HepG2 (cell line): ENCODE measurements around the gene C1QTNF5. TPM values are rescaled to one million over a fixed set of nuclear protein-coding genes. Genes with fewer than 3 reads are reported as not detected.

Experiments used
- AGO2 ChIP-seq: fragments of 200-400 bp; formaldehyde crosslinking; optimal IDR thresholded peaks from 2 replicates; pipeline ENCODE3; 2017; ENCODE audit warnings: mild to moderate bottlenecking, low read depth, low read length, moderate library complexity
- ERF ChIP-seq: IDR thresholded peaks from 2 replicates; pipeline ENCODE4 v1.6.1; 2018; ENCODE audit warnings: missing biosample characterization, missing genetic modification reagents
- KMT2A ChIP-seq: sonication (generic); formaldehyde crosslinking; IDR thresholded peaks from 2 replicates; pipeline ENCODE4 v1.4.0; 2020; ENCODE audit warnings: missing genetic modification reagents
- PPARG ChIP-seq: conservative IDR thresholded peaks from 2 replicates; pipeline ENCODE4 v1.6.1; 2016; ENCODE audit warnings: missing biosample characterization, missing genetic modification reagents
- RFX3 ChIP-seq: IDR thresholded peaks from 2 replicates; pipeline ENCODE4 v1.6.1; 2016; ENCODE audit warnings: missing biosample characterization, missing genetic modification reagents
- TEAD3 ChIP-seq: optimal IDR thresholded peaks from 2 replicates; pipeline ENCODE3; 2016; ENCODE audit warnings: borderline replicate concordance
- XRCC5 ChIP-seq: fragments of 200-400 bp; formaldehyde crosslinking; optimal IDR thresholded peaks from 2 replicates; pipeline ENCODE3; 2017; ENCODE audit warnings: mild to moderate bottlenecking, low read length
- ZFP36L1 ChIP-seq: sonication (generic); formaldehyde crosslinking; IDR thresholded peaks from 2 replicates; pipeline ENCODE4 v1.8.0; 2022; ENCODE audit warnings: mild to moderate bottlenecking, missing genetic modification reagents, moderate library complexity
- ZNF256 ChIP-seq: sonication (generic); formaldehyde crosslinking; conservative IDR thresholded peaks from 2 replicates; pipeline ENCODE4 v1.4.0; 2020; ENCODE audit warnings: missing genetic modification reagents
- ZNF530 ChIP-seq: sonication (generic); formaldehyde crosslinking; IDR thresholded peaks from 2 replicates; pipeline ENCODE4 v1.5.0; 2020; ENCODE audit warnings: low read depth, mild to moderate bottlenecking, missing genetic modification reagents
- polyA plus RNA-seq, 8 experiments: library from polyadenylated mRNA; depleted of rRNA in 3 of 8; stranded (reverse) in 7 of 8; unstranded in 1 of 8; fragments of >200 nt; fragmentation: Illumina TruSeq in 4 of 8; extraction: Trizol in 4 of 8; gene quantifications; 2 replicates each; pipeline versions ENCODE4 v1.2.1 to v1.2.3, GENCODE V29; 2011 to 2016; ENCODE audit warnings: low read depth in 4 of 8, missing spikeins in 1 of 8, mixed read lengths in 1 of 8; ENCODE audit not compliant: insufficient read depth in 1 of 8
- total RNA-seq, 5 experiments: library from RNA; depleted of rRNA; stranded (reverse); fragments of >200 nt; fragmentation: Illumina TruSeq; extraction: Trizol; gene quantifications; 2 replicates each; pipeline ENCODE4 v1.2.3, GENCODE V29; 2016; ENCODE audit warnings: low read depth in 1 of 5
- TF ChIP-seq, protein P1 (sequence below): sonication (generic); formaldehyde crosslinking; IDR thresholded peaks from 2 replicates; pipeline ENCODE4 v1.4.0; 2020; ENCODE audit warnings: missing genetic modification reagents, borderline replicate concordance
- TF ChIP-seq, protein P2 (sequence below): sonication (generic); formaldehyde crosslinking; IDR thresholded peaks from 2 replicates; pipeline ENCODE4 v1.4.0; 2020; ENCODE audit warnings: missing genetic modification reagents, borderline replicate concordance
- TF ChIP-seq, protein P3 (sequence below): sonication (generic); formaldehyde crosslinking; IDR thresholded peaks from 2 replicates; pipeline ENCODE4 v1.4.0; 2020; ENCODE audit warnings: missing genetic modification reagents, borderline replicate concordance
- TF ChIP-seq, protein P4 (sequence below): sonication (generic); formaldehyde crosslinking; IDR thresholded peaks from 2 replicates; pipeline ENCODE4 v1.5.0; 2020; ENCODE audit warnings: mild to moderate bottlenecking, missing genetic modification reagents
- TF ChIP-seq, protein P5 (sequence below): sonication (generic); formaldehyde crosslinking; IDR thresholded peaks from 2 replicates; pipeline ENCODE4 v1.8.0; 2022; ENCODE audit warnings: mild to moderate bottlenecking, missing genetic modification reagents, moderate library complexity

The C1QTNF5 gene
- total and polyA plus RNA-seq, 2 of the 13 experiments (the other 11 are each of a cell fraction or from before 2014, with no cell fraction given): 0.86 to 1.2 TPM

DNA sequence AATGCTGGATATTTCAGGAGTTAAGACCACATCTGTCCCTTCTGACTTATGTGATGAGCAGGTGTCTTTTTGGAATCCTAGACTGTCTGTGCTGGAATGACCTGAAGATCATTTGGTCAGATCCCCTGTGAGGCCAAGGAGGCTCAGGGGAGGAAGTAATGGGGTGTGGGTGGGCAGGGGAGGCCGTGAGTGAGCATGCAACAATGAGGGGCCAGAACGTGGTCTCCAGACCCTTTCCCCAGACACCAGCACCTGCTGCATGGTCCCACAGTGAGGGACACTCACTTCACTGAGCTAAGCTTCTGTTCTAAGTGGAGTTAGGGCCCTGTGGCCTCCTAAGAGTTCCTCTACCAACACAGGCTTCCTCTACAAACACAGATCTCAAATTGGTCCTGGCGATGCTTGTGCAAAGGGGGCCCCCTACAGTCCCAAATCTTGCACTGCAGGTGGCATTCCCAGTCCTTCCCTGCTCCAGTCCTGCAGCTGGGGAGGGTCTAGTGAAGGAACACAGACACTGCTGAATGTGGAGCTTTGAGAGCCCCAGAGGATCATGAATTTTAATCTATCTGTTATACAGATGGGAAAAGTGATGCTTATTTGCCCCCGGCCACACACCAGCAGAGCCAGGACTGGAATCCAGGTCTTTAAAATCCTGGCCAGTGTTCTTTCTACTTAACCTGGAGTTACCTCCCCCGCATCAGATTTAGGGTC lies 33.4 kb upstream of the C1QTNF5 start (continued):
- TF ChIP-seq, protein P1, sequence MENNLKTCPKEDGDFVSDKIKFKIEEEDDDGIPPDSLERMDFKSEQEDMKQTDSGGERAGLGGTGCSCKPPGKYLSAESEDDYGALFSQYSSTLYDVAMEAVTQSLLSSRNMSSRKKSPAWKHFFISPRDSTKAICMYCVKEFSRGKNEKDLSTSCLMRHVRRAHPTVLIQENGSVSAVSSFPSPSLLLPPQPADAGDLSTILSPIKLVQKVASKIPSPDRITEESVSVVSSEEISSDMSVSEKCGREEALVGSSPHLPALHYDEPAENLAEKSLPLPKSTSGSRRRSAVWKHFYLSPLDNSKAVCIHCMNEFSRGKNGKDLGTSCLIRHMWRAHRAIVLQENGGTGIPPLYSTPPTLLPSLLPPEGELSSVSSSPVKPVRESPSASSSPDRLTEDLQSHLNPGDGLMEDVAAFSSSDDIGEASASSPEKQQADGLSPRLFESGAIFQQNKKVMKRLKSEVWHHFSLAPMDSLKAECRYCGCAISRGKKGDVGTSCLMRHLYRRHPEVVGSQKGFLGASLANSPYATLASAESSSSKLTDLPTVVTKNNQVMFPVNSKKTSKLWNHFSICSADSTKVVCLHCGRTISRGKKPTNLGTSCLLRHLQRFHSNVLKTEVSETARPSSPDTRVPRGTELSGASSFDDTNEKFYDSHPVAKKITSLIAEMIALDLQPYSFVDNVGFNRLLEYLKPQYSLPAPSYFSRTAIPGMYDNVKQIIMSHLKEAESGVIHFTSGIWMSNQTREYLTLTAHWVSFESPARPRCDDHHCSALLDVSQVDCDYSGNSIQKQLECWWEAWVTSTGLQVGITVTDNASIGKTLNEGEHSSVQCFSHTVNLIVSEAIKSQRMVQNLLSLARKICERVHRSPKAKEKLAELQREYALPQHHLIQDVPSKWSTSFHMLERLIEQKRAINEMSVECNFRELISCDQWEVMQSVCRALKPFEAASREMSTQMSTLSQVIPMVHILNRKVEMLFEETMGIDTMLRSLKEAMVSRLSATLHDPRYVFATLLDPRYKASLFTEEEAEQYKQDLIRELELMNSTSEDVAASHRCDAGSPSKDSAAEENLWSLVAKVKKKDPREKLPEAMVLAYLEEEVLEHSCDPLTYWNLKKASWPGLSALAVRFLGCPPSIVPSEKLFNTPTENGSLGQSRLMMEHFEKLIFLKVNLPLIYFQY (CRISPR knock-in tag): 0 out of 2 replicates have a peak, but pooled peaks have one; percentile 41
- TF ChIP-seq XRCC5: peak; percentile 77
- TF ChIP-seq KMT2A: 0 out of 2 replicates have a peak, but pooled peaks have one; percentile 43
- TF ChIP-seq, protein P2, sequence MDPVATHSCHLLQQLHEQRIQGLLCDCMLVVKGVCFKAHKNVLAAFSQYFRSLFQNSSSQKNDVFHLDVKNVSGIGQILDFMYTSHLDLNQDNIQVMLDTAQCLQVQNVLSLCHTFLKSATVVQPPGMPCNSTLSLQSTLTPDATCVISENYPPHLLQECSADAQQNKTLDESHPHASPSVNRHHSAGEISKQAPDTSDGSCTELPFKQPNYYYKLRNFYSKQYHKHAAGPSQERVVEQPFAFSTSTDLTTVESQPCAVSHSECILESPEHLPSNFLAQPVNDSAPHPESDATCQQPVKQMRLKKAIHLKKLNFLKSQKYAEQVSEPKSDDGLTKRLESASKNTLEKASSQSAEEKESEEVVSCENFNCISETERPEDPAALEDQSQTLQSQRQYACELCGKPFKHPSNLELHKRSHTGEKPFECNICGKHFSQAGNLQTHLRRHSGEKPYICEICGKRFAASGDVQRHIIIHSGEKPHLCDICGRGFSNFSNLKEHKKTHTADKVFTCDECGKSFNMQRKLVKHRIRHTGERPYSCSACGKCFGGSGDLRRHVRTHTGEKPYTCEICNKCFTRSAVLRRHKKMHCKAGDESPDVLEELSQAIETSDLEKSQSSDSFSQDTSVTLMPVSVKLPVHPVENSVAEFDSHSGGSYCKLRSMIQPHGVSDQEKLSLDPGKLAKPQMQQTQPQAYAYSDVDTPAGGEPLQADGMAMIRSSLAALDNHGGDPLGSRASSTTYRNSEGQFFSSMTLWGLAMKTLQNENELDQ (CRISPR knock-in tag): no peak
- TF ChIP-seq, protein P3, sequence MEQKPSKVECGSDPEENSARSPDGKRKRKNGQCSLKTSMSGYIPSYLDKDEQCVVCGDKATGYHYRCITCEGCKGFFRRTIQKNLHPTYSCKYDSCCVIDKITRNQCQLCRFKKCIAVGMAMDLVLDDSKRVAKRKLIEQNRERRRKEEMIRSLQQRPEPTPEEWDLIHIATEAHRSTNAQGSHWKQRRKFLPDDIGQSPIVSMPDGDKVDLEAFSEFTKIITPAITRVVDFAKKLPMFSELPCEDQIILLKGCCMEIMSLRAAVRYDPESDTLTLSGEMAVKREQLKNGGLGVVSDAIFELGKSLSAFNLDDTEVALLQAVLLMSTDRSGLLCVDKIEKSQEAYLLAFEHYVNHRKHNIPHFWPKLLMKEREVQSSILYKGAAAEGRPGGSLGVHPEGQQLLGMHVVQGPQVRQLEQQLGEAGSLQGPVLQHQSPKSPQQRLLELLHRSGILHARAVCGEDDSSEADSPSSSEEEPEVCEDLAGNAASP (CRISPR knock-in tag): peak; percentile 56; the same call in 1 of the 2 replicates
- TF ChIP-seq, protein P4, sequence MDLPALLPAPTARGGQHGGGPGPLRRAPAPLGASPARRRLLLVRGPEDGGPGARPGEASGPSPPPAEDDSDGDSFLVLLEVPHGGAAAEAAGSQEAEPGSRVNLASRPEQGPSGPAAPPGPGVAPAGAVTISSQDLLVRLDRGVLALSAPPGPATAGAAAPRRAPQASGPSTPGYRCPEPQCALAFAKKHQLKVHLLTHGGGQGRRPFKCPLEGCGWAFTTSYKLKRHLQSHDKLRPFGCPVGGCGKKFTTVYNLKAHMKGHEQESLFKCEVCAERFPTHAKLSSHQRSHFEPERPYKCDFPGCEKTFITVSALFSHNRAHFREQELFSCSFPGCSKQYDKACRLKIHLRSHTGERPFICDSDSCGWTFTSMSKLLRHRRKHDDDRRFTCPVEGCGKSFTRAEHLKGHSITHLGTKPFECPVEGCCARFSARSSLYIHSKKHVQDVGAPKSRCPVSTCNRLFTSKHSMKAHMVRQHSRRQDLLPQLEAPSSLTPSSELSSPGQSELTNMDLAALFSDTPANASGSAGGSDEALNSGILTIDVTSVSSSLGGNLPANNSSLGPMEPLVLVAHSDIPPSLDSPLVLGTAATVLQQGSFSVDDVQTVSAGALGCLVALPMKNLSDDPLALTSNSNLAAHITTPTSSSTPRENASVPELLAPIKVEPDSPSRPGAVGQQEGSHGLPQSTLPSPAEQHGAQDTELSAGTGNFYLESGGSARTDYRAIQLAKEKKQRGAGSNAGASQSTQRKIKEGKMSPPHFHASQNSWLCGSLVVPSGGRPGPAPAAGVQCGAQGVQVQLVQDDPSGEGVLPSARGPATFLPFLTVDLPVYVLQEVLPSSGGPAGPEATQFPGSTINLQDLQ (CRISPR knock-in tag): 0 out of 2 replicates have a peak, but pooled peaks have one; percentile 50
- TF ChIP-seq TEAD3 (CRISPR knock-in tag): peak; percentile 65
- TF ChIP-seq ZNF256 (CRISPR knock-in tag): no peak
- no peak for TF ChIP-seq ZNF530 (CRISPR knock-in tag)
- no peak for TF ChIP-seq ZFP36L1
- no peak for TF ChIP-seq RFX3
- peak; percentile 58 for TF ChIP-seq ERF (CRISPR knock-in tag)
- TF ChIP-seq PPARG (CRISPR knock-in tag): 0 out of 2 replicates have a peak, but pooled peaks have one; percentile 12
- TF ChIP-seq, protein P5, sequence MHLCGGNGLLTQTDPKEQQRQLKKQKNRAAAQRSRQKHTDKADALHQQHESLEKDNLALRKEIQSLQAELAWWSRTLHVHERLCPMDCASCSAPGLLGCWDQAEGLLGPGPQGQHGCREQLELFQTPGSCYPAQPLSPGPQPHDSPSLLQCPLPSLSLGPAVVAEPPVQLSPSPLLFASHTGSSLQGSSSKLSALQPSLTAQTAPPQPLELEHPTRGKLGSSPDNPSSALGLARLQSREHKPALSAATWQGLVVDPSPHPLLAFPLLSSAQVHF (CRISPR knock-in tag): no peak
- TF ChIP-seq AGO2: no peak
